Measurements from ENCODE around the gene CHST4. TPM values are rescaled to one million over a fixed set of nuclear protein-coding genes. Genes with fewer than 3 reads are reported as not detected.

The CHST4 gene
- total RNA-seq, 2 experiments from 2014 or later = 0.29 to 4.5 TPM

DNA sequence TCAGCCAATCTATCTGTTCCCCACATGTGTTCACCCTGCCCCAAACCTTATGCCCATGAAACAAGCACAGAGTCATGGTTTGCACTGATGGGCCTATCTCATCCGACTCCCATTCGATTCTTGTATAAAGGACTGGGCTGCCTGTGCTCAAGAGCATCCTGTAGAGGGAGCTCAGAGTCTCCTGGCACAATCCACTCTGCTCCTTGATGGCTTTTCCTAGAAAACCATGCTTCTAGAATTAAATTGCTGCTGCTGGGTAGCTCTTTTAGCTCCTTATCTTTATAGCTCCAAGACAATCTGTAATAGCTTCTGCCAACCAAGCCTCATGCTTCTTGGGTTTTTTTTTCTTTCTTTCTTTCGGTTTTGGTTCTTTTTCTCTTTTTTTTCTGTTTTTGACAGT is 46.8 kb upstream of the CHST4 start:
- no peak overlapping the region for H3K27ac ChIP-seq (ENCODE audit: low read depth, low read length, poor library complexity, severe bottlenecking)
- H3K9me3 ChIP-seq (ENCODE audit: low read length) = no peaks in the 10 kb centered on the region
- H3K4me3 ChIP-seq (ENCODE audit: low read depth, low read length, poor library complexity, severe bottlenecking) = no peak overlapping the region
- DNase-seq (ENCODE audit: low spot score) = peak; percentile 32
- H2AFZ ChIP-seq (ENCODE audit: low read length) = no peak overlapping the region
- intact Hi-C loops (cut with micrococcal nuclease; ENCODE audit: unreplicated experiment) = no loop called here
- no TSS peak for BruUV-seq (replicated peaks)
- peaks cover 8% of the 10 kb centered on the region for H3K4me1 ChIP-seq (ENCODE audit: insufficient read depth, low read length, poor library complexity, severe bottlenecking)
- H3K36me3 ChIP-seq (ENCODE audit: insufficient read depth, low read length) = no peaks in the 10 kb centered on the region
- POLR2A ChIA-PET = interaction anchor here (0.6 to 0.7 kb wide), 2 partner anchors 10 to 1825 kb away, joined by 3 read pairs; no protein-coding TSS in a partner anchor
- H3K4me2 ChIP-seq (ENCODE audit: low read length) = no peak overlapping the region
- H4K20me1 ChIP-seq (ENCODE audit: insufficient read depth, low read length) = no peaks in the 10 kb centered on the region; the same call in 1 of the 2 replicates
- no peaks in the 10 kb centered on the region for H3K9me2 ChIP-seq (ENCODE audit: insufficient read depth, low read length)
- CTCF ChIA-PET (ENCODE audit: unreplicated experiment) = interaction anchor here (0.7 kb wide), 1 partner anchor 20 kb away, joined by 4 read pairs; no protein-coding TSS in a partner anchor
- TF ChIP-seq EZH2phosphoT487 (IDR thresholded peaks at IDR 0.05; ENCODE audit: borderline replicate concordance, low read depth, low read length) = no peak
- TF ChIP-seq, protein P1, sequence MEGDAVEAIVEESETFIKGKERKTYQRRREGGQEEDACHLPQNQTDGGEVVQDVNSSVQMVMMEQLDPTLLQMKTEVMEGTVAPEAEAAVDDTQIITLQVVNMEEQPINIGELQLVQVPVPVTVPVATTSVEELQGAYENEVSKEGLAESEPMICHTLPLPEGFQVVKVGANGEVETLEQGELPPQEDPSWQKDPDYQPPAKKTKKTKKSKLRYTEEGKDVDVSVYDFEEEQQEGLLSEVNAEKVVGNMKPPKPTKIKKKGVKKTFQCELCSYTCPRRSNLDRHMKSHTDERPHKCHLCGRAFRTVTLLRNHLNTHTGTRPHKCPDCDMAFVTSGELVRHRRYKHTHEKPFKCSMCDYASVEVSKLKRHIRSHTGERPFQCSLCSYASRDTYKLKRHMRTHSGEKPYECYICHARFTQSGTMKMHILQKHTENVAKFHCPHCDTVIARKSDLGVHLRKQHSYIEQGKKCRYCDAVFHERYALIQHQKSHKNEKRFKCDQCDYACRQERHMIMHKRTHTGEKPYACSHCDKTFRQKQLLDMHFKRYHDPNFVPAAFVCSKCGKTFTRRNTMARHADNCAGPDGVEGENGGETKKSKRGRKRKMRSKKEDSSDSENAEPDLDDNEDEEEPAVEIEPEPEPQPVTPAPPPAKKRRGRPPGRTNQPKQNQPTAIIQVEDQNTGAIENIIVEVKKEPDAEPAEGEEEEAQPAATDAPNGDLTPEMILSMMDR (conservative IDR thresholded peaks at IDR 0.05; ENCODE audit: low read length) = peak; percentile 74
- H3K79me2 ChIP-seq (ENCODE audit: insufficient read depth, low read depth, low read length) = no peaks in the 10 kb centered on the region

- ChIA-PET POLR2A (interaction anchor here (0.6 kb wide), 1 partner anchor 13 kb away, joined by 3 read pairs; no protein-coding TSS in a partner anchor), CTCF (ENCODE audit: unreplicated experiment) (no interaction called here)
- H3K79me2 ChIP-seq (ENCODE audit: insufficient read depth, low read depth, low read length) = no peaks in the 10 kb centered on the region
- peaks cover 8% of the 10 kb centered on the region for H3K4me1 ChIP-seq (ENCODE audit: insufficient read depth, low read length, poor library complexity, severe bottlenecking)
- no peak for DNase-seq (ENCODE audit: low spot score)
- H3K9me2 ChIP-seq (ENCODE audit: insufficient read depth, low read length) = no peaks in the 10 kb centered on the region
- H3K27ac ChIP-seq (ENCODE audit: low read depth, low read length, poor library complexity, severe bottlenecking) = no peak overlapping the region
- no peaks in the 10 kb centered on the region for H3K9me3 ChIP-seq (ENCODE audit: low read length)
- H4K20me1 ChIP-seq (ENCODE audit: insufficient read depth, low read length) = no peaks in the 10 kb centered on the region; the same call in 1 of the 2 replicates
- H3K36me3 ChIP-seq (ENCODE audit: insufficient read depth, low read length) = no peaks in the 10 kb centered on the region
- TF ChIP-seq, protein P1 (conservative IDR thresholded peaks at IDR 0.05; ENCODE audit: low read length) = no peak
- TF ChIP-seq EZH2phosphoT487 (IDR thresholded peaks at IDR 0.05; ENCODE audit: borderline replicate concordance, low read depth, low read length) = no peak
- no peak overlapping the region for H2AFZ ChIP-seq (ENCODE audit: low read length)
- H3K4me2 ChIP-seq (ENCODE audit: low read length) = no peak overlapping the region
- no TSS peak for BruUV-seq (replicated peaks)
- no peak overlapping the region for H3K4me3 ChIP-seq (ENCODE audit: low read depth, low read length, poor library complexity, severe bottlenecking)
- intact Hi-C loops (cut with micrococcal nuclease; ENCODE audit: unreplicated experiment) = no loop called here
Observed at GRCh38 chr16:71480956-71481355, 45.3 kb upstream of the CHST4 start.

DNA sequence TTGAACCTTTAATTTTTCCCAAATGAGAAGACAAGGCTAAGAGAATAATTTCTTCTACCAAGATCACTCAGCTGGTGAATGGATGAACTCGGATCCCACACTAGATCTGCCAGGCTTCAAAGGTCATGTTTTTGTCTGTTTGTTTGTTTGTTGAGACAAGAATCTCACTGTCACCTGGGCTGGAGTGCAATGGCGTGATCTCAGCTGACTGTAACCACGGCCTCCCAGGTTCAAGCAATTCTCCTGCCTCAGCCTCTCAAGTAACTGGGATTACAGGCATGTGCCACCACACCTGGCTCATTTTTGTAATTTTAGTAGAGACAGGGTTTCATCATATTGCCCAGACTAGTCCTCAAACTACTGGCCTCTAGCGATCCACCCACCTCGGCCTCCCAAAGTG is 43.7 kb upstream of the CHST4 start:
- H3K4me3 ChIP-seq (ENCODE audit: low read depth, low read length, poor library complexity, severe bottlenecking) = no peak overlapping the region
- H3K9me2 ChIP-seq (ENCODE audit: insufficient read depth, low read length) = no peaks in the 10 kb centered on the region
- no peak overlapping the region for H3K4me2 ChIP-seq (ENCODE audit: low read length)
- no peak overlapping the region for H3K27ac ChIP-seq (ENCODE audit: low read depth, low read length, poor library complexity, severe bottlenecking)
- no peak for TF ChIP-seq EZH2phosphoT487 (IDR thresholded peaks at IDR 0.05; ENCODE audit: borderline replicate concordance, low read depth, low read length)
- TF ChIP-seq, protein P1 (conservative IDR thresholded peaks at IDR 0.05; ENCODE audit: low read length) = no peak
- no peak overlapping the region for H2AFZ ChIP-seq (ENCODE audit: low read length)
- peaks cover 8% of the 10 kb centered on the region for H3K4me1 ChIP-seq (ENCODE audit: insufficient read depth, low read length, poor library complexity, severe bottlenecking)
- H3K36me3 ChIP-seq (ENCODE audit: insufficient read depth, low read length) = no peaks in the 10 kb centered on the region
- no peaks in the 10 kb centered on the region; the same call in 1 of the 2 replicates for H4K20me1 ChIP-seq (ENCODE audit: insufficient read depth, low read length)
- BruUV-seq (replicated peaks) = no TSS peak
- H3K9me3 ChIP-seq (ENCODE audit: low read length) = no peaks in the 10 kb centered on the region
- H3K79me2 ChIP-seq (ENCODE audit: insufficient read depth, low read depth, low read length) = no peaks in the 10 kb centered on the region
- ChIA-PET CTCF (ENCODE audit: unreplicated experiment) (no interaction called here), POLR2A (interaction anchor here (0.6 to 0.9 kb wide), 2 partner anchors 20 to 193 kb away, joined by 3 to 4 read pairs; partner anchors contain the start of genes CMTR2 and ZNF23)
- intact Hi-C loops (cut with micrococcal nuclease; ENCODE audit: unreplicated experiment) = no loop called here
- DNase-seq (ENCODE audit: low spot score) = no peak

Measured in OCI-LY7 (cell line).